HG03565 (cell line): ENCODE measurements around the gene SHQ1.
"Not testable (repeated sequence)": the region's sequence is repeated elsewhere in the genome, so short reads cannot be mapped to it uniquely, and the experiment has no call there.

Source experiments
- ATAC-seq: cut with Tn5 transposase; IDR thresholded peaks from one replicate; pipeline ENCODE4 v1.9.1; 2021; ENCODE audit warnings: mild to moderate bottlenecking, moderate library complexity; ENCODE audit not compliant: unreplicated experiment

Gene SHQ1

GRCh38 chr3:72803573-72803972, 44.7 kb downstream of the SHQ1 start:
- ATAC-seq, result no peak

DNA sequence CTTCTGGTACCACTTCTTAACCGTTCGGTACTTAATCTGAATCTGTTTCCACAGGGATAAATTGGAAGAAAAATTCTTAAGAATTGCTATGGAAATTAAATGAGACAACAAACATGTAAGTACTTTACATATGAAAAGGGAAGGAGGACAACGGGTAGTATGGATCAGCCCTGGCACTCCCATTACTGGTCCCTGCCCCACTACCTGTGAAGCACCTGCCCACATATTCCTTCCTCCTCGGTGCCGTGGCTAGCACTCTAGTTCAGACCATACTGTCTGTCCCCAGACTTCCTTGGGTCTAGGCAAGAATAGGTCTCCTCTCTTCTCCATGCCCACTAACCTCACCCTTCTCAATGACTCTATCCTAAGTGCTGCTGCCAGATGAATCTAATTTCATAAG, 46.2 kb downstream of the SHQ1 start:
- ATAC-seq, result no peak

DNA sequence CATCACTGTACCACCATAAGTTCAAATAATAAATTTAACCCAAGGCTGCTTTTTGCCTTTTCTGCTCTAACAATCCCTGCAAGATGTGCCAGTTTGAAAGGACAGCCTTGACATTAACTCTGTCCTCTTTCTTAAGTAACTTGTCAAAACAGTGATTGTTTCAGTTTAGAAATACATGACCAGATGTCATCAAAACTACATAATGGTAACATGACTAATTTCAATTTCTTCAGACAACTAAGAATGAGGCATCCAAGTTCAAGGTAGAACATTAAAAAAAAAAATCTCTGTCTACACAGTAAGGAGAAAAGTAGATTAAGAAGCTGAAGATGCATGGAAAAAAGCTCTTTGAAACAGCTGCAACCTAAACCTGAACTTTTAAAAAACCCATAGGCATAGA, 47.4 kb downstream of the SHQ1 start:
- no peak for ATAC-seq

- ATAC-seq, result no peak
Observed at GRCh38 chr3:72798552-72799195, 49.6 kb downstream of the SHQ1 start.

DNA sequence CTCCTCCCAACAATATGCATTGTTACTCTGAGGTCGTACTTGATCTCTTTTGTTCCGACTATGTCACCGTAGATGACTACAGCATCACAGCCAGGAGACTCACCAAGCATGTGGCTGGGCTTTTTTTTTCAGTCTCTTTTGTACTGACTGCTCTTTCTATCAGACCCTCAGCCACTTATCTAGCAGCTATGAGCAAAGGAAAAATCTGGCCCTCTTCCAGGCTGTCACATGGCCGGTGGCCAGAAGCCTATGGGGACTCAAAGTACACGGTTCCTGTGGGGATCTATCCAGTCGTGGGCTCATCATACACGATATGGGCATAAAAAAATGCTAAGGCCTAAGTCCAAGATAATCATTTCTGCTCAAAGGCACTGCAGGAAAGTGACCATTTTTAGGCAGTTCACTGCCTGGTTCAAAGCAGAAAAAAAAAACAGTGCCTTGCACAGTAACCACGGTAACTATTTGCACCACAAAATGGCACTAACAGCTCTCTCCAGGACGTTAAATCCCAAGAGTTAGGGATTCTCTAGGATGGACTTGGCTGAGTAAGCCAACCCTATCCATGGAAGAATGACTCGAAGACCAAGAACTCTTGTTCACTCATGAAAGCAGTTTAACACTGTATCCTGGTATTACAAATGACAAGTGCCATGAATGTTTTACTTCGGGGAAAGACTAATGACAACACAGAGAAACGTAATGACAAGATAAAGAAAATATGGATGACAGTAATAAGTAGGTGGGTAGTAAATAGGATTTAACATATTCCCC, 50.3 kb downstream of the SHQ1 start:
- ATAC-seq, result no peak

DNA sequence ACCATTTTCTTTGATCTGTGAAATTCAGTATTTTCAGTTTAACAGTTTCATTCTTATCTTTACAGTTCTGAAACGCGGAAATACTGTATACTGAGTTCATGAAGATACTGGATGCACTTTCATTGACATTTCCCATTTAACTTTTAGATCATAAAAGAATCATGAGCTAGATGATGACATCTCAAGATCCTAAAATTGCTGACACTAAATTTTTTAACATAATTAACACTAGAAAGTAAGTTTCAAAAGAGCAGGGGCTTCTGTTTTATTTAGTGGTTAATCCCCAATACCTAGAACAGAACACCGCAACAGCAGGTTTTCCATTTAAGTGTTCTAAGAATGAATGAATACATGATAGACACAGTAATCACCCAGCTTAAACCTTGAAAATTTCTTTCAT, 54.2 kb downstream of the SHQ1 start:
- no peak for ATAC-seq

GRCh38 chr3:72791161-72791560, 57.1 kb downstream of the SHQ1 start:
- ATAC-seq, result no peak

DNA sequence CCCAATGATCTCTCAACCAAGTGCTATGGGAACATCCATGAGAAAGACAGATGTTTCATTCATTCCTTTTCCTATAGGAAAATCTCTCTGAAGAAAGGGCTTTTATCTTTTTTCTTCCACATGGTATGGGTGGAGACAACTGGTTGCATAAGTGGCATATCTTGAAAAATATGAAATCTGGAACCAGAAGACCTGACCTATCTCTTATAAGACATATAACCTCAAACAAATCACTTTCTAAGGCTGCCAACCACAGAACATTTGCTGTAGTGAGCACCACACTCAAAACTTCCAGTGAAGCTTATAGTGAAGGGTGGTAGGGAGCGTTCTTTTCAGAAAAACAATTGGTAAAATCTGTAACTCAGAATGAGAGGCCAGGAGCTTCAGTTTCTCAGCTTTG, 58.5 kb downstream of the SHQ1 start:
- no peak for ATAC-seq

DNA sequence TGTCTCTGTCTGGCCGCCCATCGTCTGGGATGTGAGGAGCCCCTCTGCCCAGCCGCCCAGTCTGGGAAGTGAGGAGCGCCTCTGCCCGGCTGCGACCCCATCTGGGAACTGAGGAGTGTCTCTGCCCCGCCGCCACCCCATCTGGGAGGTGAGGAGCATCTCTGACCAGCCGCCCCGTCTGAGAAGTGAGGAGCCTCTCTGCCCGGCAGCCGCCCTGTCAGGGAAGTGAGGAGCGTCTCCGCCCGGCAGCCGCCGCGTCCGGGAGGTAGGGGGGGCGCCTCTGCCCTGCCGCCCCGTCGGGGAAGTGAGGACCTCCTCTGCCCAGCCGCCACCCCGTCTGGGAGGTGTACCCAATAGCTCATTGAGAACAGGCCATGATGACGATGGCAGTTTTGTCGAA, 60.0 kb downstream of the SHQ1 start:
- not testable (repeated sequence) for ATAC-seq

- ATAC-seq, result no peak
Observed at GRCh38 chr3:72786668-72787067, 61.6 kb downstream of the SHQ1 start.

GRCh38 chr3:72784226-72784625, 64.0 kb downstream of the SHQ1 start:
- no peak for ATAC-seq

DNA sequence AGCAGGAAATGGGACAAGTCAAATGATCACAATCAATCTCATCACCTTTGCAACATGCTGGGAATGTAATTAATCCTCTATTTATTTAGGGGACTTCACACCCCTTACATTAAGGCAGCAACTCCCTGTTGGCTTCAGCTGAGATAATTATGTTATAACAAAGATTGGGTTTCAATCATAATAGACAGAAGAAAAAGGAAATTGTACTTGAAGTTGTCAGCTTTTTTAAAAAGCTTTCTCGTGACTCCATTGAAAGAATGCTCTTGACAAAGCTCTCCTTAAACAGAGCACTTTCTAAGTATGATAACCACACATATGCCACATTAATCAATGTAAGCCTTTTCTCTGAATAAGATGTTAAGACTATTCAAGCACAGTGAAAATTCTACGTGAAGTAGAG, 65.7 kb downstream of the SHQ1 start:
- ATAC-seq, result no peak

- no peak for ATAC-seq
Observed at GRCh38 chr3:72769758-72770540, 78.3 kb downstream of the SHQ1 start.

DNA sequence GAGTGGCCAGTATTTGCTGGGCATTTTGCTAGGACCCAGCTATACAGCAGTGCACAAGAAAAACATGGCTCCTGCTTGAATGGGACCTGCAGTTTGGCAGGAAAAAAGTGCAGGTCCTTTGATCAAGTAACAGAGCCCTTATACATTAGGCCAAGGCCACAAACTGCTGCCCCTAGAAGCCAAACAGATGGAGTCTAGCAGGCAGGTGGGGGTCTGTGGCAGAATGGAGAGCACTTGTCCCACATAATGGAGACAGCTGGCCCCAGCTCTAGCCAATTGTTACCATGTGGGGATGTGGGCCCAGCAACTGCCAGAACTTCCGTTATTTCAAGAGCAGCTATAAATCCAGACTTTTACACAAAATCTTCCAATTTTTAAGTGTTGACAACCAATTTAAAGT, 79.3 kb downstream of the SHQ1 start:
- ATAC-seq, result no peak

- ATAC-seq, result no peak
Observed at GRCh38 chr3:72768481-72768880, 79.8 kb downstream of the SHQ1 start.

GRCh38 chr3:72768006-72768441, 80.2 kb downstream of the SHQ1 start:
- no peak for ATAC-seq

- no peak for ATAC-seq
Observed at GRCh38 chr3:72766866-72767265, 81.4 kb downstream of the SHQ1 start.

- ATAC-seq, result no peak
Observed at GRCh38 chr3:72763751-72764440, 84.3 kb downstream of the SHQ1 start.

GRCh38 chr3:72761410-72761809, 86.8 kb downstream of the SHQ1 start:
- no peak for ATAC-seq

DNA sequence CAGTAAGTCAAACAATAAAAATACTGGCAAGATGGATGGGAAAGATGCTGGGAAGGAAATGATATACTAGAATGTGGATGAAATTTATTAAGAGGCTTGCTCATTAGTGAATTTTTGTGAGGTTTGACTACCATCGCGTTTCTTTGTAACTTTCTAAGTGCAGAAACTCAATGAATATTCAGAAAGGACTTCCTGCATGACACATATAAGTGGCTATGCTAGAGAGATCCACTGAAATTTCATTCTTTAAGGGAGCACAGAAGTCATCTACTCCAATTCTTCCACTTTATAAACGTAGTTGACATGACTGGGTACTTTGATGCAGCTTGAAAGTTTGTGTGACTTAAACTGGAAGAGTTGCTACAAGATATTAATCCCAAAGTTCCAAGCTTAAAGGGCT, 88.0 kb downstream of the SHQ1 start:
- ATAC-seq, result no peak

GRCh38 chr3:72756900-72757299, 91.3 kb downstream of the SHQ1 start:
- peak; percentile 100 for ATAC-seq
